GM19351 (cell line): Measurements from ENCODE around the gene ZNF792.
"Not testable (repeated sequence)": the region's sequence is repeated elsewhere in the genome, so short reads cannot be mapped to it uniquely, and the experiment has no call there.

Source experiments
- ATAC-seq: cut with Tn5 transposase; IDR thresholded peaks from one replicate; pipeline ENCODE4 v1.9.1; 2021; ENCODE audit warnings: mild to moderate bottlenecking, moderate library complexity; ENCODE audit not compliant: unreplicated experiment

ZNF792 gene

GRCh38 chr19:34963573-34964406, at the start of gene ZNF792:
ZNF792 (minus strand) TSS chr19:34964229; CDS start chr19:34963662, 567 bp downstream.
- peak; percentile 73 for ATAC-seq

DNA sequence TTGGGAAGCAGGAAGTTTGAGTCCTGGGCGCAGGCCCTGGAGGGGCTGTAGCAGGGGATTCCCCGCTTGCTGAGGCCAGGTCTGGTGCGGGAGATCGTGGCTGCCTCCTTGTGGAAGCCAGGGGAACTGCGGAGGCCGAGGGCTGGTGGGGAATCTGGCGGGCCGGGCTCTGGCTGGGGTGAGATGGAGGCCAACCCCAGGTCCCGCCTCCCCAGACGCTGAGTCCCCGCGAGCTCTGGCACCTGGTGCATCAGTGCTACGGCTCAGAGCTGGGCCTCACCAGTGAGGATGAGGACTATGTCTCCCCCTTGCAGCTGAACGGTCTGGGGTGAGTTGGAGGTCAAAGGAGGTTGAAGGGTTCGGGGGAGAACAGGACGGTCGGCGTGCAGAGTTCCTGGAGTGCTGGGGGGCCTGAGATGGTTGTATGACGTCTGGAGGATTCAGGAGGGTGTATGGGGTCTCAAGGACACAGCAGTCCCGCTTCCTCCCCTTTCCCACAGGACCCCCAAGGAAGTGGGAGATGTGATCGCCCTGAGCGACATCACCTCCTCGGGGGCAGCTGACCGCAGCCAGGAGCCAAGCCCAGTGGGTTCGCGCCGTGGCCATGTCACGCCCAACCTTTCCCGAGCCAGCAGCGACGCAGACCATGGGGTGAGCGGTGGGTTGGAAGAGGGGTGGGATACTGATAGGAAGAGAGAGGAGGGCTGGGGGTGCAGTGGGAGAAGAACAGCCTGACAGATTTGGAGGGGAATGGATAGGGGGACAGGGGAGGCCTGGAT, 49.2 kb upstream of the ZNF792 start:
- no peak for ATAC-seq

DNA sequence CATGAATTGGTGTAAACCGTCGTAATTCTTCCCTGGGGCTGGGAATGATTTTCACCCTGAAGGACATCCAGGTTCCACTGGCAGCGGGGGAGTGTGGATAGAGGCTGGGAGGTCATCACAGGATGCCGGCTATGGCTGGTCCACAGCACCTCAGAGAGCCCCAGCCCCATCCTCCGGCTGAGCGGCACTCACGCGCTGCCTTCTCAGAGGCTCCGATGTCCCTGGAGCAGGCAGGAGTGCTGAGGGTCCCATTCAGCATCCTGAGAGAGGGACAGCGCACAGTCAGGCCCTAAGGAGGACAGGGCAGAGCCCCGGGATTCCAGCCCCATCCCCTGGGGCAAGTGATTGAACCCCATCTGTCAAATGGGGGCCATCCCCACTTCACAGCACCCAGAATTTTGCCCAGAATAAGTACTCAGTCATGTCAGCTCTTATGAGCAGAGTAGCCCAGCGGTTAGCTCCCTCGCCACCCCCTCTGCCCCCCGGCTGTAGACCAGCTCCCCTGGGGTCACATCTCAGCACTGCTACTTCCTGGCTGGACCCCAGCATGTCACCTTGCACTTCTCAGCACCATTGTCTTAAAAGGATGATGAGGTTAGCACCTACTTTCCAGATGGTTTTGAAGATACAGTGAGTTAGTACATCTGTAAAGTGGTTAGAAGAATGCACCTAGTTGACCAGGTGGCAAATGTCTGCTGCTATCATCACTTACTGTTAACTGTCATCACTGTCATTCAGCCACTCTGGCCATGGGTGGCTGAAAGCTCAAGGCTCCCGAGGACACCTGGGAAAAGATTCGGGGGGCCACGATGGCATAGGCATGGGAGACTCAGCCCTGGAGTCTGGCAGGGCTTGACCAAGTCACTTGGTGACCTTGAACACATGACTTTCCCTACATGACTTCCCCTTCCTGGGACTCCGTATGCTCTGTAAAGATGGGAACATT, 48.0 kb upstream of the ZNF792 start:
- ATAC-seq: no peak

GRCh38 chr19:35011091-35011689, 47.2 kb upstream of the ZNF792 start:
- no peak for ATAC-seq

GRCh38 chr19:35009424-35010415, 45.7 kb upstream of the ZNF792 start:
- ATAC-seq: no peak

DNA sequence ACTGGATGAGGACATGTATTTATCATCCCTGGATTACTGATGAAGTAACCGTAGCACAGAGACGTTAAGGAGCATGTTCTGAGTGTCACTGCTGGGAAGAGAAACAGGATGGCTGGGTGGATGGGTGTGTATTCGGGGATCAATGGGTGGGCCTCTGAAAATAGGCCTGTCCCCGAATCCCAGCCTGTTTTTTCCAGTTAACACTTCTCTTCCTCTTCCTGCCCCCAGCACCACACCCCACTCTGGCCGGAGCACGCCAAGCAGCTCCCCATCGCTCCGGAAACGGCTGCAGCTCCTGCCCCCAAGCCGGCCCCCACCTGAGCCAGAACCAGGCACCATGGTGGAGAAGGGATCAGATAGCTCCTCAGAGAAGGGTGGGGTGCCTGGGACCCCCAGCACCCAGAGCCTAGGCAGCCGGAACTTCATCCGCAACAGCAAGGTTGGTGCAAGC, 44.9 kb upstream of the ZNF792 start:
- no peak for ATAC-seq

DNA sequence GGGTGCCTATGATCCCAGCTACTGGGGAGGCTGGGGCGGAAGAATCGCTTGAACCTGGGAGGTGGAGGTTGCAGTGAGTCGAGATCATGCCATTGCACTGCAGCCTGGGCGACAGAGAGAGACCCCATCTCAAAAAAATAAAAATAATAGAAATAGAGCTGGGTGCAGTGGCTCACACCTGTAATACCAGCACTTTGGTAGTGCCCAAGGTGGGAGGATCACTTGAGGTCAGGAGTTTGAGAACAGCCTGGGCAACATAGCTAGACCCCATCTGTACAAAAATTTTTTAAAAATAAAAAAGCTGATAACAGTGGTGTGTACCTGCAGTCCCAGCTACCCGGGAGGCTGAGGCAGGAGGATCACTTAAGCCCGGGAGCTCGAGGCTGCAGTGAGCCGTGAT, 43.4 kb upstream of the ZNF792 start:
- not testable (repeated sequence) for ATAC-seq

DNA sequence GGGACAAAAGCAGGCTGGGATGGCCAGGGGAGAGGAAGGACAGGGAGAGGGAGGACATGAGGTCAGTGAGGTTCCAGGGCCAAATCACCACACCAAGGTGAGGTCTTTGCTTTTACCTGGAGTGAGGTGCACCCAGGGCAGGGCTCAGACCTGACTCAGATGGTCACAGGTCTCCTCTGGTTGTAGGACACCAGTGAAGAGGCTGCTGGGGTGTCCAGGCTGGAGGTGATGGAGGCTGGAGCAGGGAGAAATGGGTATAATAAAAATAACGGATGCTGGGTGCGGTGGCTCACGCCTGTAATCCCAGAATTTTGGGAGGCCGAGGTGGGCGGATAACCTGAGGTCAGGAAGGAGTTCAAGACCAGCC, 43.0 kb upstream of the ZNF792 start:
- ATAC-seq: no peak

- ATAC-seq: no peak
Observed at GRCh38 chr19:35006342-35006998, 42.4 kb upstream of the ZNF792 start.

DNA sequence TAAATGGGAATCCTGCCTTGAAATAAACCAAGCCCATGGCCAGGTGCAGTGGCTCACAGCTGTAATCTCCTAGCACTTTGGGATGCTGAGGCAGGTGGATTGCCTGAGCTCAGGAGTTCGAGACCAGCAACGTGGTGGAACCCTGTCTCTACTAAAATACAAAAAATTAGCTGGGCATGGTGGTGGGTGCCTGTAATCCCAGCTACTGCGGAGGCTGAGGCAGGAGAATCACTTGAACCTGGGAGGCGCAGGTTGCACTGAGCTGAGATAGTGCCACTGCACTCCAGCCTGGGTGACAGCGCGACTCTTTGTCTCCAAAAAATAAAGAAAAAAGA, 41.9 kb upstream of the ZNF792 start:
- ATAC-seq: not testable (repeated sequence)

- no peak for ATAC-seq
Observed at GRCh38 chr19:35005256-35005977, 41.4 kb upstream of the ZNF792 start.

DNA sequence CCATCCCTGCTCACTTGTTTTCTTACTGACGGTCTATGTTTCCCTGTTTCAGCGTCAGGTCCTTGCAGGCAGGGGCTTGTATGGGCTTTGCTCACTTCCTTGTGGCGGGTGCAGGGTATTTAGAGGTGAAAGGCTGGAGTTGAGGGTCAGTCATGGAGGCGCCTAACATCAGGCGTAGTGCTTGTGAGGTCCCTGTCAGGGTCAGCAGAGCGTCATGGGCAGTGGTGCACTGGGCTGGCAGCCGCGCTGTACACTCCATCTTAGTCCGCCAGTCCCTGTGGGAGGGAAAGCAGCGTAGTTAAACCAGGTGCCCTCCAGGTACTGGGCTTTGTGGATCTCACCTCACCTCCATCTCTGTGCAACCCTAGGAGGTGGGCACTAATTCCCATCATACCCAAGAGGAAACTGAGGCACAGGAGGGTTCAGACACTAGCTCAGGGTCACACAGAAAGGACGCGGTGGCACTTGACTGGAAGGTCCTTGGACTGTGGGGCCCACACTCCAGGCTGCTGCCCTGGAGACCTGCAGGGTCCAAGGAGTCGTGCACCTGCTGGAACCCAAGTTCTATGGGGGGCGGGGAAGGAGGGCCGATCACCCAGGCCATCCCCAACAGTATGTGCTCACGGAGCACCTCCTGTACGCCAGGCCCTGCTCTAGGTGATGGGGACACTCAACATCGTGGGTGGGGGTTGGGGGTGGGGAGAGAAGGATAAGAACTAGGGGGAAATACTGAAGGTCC, 40.7 kb upstream of the ZNF792 start:
- ATAC-seq: no peak

DNA sequence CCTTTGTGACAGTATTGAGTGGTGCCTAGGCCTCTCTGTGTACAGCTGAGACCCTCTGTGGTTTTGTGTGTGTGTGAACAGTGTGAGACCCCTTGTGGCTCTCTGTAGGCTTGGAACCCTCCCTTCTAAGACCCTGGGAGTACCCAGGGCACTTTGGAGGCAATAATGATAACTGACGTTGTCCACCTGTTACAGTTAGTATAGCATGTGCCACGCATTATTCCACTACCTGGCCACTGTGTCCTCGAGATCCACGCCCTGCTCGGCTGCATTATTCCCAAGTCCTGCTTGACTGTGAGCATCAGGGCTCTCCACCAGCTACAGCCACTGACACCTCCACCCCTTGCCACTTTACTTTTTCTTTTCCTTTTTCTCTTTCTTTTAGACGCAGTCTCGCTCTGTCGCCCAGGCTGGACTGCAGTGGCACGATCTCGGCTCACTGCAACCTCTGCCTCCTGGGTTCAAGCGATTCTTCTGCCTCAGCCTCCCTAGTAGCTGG, 38.1 kb upstream of the ZNF792 start:
- ATAC-seq: no peak

DNA sequence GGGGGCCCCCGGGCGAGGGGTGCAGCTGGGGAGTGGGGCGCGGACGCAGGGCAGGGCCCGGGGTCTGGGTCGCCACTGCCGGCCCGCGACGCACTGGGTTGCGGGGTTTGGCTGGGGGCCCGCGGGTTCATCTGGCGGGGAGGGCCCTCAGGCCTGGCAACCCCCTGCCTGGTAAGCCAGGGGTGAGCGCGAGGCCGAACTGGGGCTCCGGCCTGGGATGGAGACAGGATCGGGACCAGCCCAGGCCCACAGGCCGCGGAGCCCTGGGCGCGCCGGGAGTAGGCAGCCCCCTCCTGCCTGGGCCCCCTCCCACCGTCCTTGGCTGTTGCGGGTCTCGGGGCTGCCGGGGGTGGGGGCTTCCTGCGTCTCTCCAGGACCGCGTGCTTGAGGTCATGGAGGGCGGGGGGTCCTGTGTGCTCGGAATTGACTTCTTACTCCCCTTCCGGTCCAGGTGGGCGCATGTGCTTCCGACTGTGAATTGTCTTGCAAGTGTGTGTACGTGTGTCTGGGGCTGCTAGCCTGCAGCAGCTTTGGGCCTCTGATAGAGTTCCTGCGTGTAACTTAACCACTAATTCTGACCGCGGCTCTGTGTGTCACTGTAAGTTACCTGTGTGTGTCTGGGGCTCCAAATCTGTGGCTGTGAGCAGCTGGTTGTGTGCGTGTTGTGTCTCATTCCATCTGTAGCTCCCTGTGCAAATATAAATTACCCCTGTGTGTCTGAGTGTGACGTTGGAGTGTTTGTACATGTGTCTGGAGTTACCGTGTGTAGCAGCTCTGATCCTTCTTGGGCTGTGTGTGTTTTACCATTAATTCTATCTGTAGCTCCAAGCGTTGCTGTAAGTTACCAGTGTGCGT, 36.8 kb upstream of the ZNF792 start:
- no peak for ATAC-seq

- ATAC-seq: no peak
Observed at GRCh38 chr19:35000338-35000646, 36.3 kb upstream of the ZNF792 start.

GRCh38 chr19:34999498-35000337, 35.7 kb upstream of the ZNF792 start, which contains the start of gene GRAMD1A:
GRAMD1A (plus strand) TSS chr19:35000323; CDS start chr19:35000479, 156 bp downstream.
- ATAC-seq: peak; percentile 56
